Colonic mucosa (tissue), 4 donors: ENCODE measurements around the gene C19orf67. TPM values are rescaled to one million over a fixed set of nuclear protein-coding genes. Genes with fewer than 3 reads are reported as not detected.

Experiments
- DNase-seq: peaks from one replicate; pipeline ENCODE4 v3.0.0-alpha.2; 2020
- H3K27ac ChIP-seq: fragments of 200-600 bp; one replicate; pipeline ENCODE4 v1.8.0; 2021
- H3K27me3 ChIP-seq: fragments of 200-600 bp; one replicate; pipeline ENCODE4 v1.8.0; 2021
- H3K36me3 ChIP-seq: fragments of 200-600 bp; one replicate; pipeline ENCODE4 v1.8.0; 2021
- H3K4me1 ChIP-seq: fragments of 200-600 bp; one replicate; pipeline ENCODE4 v1.8.0; 2021; ENCODE audit warnings: mild to moderate bottlenecking
- H3K4me3 ChIP-seq: fragments of 200-600 bp; one replicate; pipeline ENCODE4 v1.8.0; 2021
- H3K9ac ChIP-seq, 2 donors: one replicate each; pipeline ENCODE4 v1.7.0; 2013; ENCODE audit warnings: control low read depth in 2 of 2, low read depth in 2 of 2, low read length in 2 of 2
- H3K9me3 ChIP-seq: fragments of 200-600 bp; one replicate; pipeline ENCODE4 v1.8.0; 2021
- intact Hi-C: fragments of 100-400 bp; cut with DNase I; formaldehyde crosslinking; loops from one replicate; pipeline ENCODE4 v1.14.1; 2022
- total RNA-seq, 2 donors: library from RNA; stranded (reverse); fragmentation: NEBNext Ultra II Directional in 1 of 2; extraction: Animal tissue kit (Norgen Biotek cat#: 25700) in 1 of 2; gene quantifications; one replicate each; pipeline ENCODE4 v1.2.1, GENCODE V29; 2021
- TF ChIP-seq, protein P1 (sequence below): fragments of 200-600 bp; IDR thresholded peaks from one replicate; pipeline ENCODE4 v1.8.0; 2022; ENCODE audit warnings: antibody characterized with exemption, mild to moderate bottlenecking
- donor health status: healthy.
- donor health status: DM: no; HTN: no; CAD: no.
- donor health status: DM: no; HTN: no; CAD: no.

Gene C19orf67
- total RNA-seq, 2 donors from 2014 or later, result 0.19 TPM; not detected in 1

DNA sequence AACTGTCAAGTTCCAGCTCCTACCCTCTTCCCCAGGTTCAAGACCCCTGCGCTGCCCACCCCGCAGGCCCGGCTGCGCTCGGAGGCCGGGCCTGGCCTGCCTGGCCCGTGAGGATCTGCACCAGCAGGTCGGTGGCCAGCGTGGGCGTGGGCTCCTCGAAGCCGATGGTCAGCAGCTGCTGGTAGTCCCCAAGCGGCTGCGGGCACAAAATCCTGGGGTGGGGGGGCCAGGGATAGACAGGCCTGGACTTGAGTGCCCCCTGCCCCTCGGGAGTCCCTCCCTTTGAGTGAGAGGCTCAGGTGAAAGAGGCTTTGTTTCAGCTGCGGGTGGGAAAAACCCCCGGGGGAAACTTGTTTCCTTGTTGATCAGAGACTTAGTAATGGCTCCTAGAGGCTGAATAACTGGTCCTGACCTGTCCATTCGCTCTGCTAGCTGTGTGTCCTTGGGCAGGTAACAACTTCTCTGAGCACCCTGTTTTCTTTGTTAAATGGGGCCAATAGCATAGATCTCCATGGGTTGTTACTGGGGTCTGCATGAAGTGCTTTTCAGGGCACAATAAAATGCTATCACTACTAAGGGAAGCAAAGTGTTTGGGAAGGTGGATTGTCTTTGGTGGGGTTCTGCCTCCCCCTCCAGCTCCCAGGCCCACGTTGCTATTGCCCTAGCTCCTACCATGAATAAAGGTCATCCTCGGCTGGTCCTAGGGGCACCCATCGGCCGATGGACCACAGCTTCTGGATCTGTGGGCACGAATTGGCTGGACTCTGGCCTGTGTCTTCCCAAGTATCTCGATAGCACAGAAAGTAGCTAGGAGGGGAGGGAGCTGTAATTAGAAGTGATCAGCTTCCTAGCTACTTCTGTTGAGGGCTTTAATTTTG is 3.5 kb downstream of the C19orf67 start:
- Histone ChIP-seq H3K4me1 (peaks cover 4% of the 10 kb centered on the region), H3K36me3 (no peaks in the 10 kb centered on the region), H3K9me3 (no peaks in the 10 kb centered on the region), H3K27me3 (no peaks in the 10 kb centered on the region), H3K27ac (peak overlapping the region; percentile 95), H3K9ac (peak overlapping the region; percentile 90 to 99), H3K4me3 (peak overlapping the region; percentile 67)
- intact Hi-C loops, result no loop called here
- peak; percentile 57 for DNase-seq
- TF ChIP-seq, protein P1, sequence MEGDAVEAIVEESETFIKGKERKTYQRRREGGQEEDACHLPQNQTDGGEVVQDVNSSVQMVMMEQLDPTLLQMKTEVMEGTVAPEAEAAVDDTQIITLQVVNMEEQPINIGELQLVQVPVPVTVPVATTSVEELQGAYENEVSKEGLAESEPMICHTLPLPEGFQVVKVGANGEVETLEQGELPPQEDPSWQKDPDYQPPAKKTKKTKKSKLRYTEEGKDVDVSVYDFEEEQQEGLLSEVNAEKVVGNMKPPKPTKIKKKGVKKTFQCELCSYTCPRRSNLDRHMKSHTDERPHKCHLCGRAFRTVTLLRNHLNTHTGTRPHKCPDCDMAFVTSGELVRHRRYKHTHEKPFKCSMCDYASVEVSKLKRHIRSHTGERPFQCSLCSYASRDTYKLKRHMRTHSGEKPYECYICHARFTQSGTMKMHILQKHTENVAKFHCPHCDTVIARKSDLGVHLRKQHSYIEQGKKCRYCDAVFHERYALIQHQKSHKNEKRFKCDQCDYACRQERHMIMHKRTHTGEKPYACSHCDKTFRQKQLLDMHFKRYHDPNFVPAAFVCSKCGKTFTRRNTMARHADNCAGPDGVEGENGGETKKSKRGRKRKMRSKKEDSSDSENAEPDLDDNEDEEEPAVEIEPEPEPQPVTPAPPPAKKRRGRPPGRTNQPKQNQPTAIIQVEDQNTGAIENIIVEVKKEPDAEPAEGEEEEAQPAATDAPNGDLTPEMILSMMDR, result no peak

DNA sequence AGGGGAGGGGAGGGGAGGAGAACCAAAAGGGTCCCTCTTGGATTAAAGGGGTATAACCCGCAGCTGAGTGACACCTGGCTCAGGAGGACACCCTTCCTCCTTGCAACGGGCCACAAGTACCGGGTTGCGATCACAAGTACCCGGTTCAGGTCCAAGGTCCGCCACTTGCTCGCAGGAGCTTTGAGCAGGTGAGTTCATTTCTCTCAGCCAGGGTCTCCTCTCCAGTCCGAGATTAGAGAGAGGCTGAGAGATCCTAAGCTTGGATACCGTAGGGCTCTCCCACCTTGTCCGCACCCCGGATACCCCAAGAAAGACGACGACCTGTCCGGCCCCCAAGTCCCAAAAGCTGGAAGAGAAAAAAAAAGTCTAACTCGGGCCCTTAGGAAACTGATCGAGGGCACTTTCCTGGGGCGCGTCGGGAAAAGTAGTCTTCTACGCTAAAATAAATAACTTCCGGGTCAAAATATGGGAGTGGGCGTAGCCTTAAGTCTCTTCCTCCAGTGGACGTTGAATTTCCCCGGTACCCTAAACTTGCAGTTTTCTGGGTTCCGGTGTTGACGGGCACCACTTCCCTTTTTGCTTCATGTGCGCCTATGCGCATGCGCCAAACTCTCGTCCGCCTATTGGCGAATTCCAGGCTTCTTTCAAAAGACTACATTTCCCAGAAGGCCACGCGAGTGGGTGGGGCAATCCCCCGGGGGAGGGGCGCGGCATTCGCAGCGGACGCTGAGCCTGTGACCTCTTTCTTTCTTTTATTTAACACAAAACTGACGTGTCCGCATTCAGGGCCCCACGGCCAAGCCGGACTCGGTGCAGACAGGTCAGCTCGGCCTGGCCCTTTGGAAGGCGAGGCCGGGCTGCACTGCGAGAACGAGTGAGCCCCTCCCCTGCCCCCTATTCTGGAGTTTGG is 4.4 kb downstream of the C19orf67 start:
- Histone ChIP-seq H3K9me3 (no peaks in the 10 kb centered on the region), H3K9ac (peak overlapping the region; percentile 90 to 99), H3K27me3 (no peaks in the 10 kb centered on the region), H3K4me3 (peak overlapping the region; percentile 67), H3K4me1 (peaks cover 4% of the 10 kb centered on the region), H3K36me3 (no peaks in the 10 kb centered on the region), H3K27ac (peak overlapping the region; percentile 95)
- peak; percentile 99 for DNase-seq
- intact Hi-C loops, result no loop called here
- TF ChIP-seq, protein P1, result no peak

- no peaks in the 10 kb centered on the region for H3K36me3 ChIP-seq
- H3K4me1 ChIP-seq, result peaks cover 4% of the 10 kb centered on the region
- DNase-seq, result no peak
- no peaks in the 10 kb centered on the region for H3K27me3 ChIP-seq
- no peaks in the 10 kb centered on the region for H3K9me3 ChIP-seq
- no peak overlapping the region for H3K9ac ChIP-seq
- intact Hi-C loops, result no loop called here
- TF ChIP-seq, protein P1, result no peak
- no peak overlapping the region for H3K4me3 ChIP-seq
- no peak overlapping the region for H3K27ac ChIP-seq
These were observed 7.2 kb downstream of the C19orf67 start for GRCh38 chr19:14078411-14078810.

- H3K9me3 ChIP-seq, result no peaks in the 10 kb centered on the region
- TF ChIP-seq, protein P1, result no peak
- no peaks in the 10 kb centered on the region for H3K4me1 ChIP-seq
- peak; percentile 80 for DNase-seq
- H3K27ac ChIP-seq, result peak overlapping the region; percentile 97
- no peaks in the 10 kb centered on the region for H3K36me3 ChIP-seq
- peak overlapping the region; percentile 78 to 99 for H3K9ac ChIP-seq
- no peaks in the 10 kb centered on the region for H3K27me3 ChIP-seq
- H3K4me3 ChIP-seq, result peak overlapping the region; percentile 81
- intact Hi-C loops, result no loop called here
These were observed 11.4 kb downstream of the C19orf67 start for GRCh38 chr19:14073925-14074838.
